Superior temporal gyrus (tissue), 1 donor: ENCODE results near the gene ACVRL1.

Experiments
- DNase-seq: peaks from one replicate; pipeline ENCODE4 v3.0.0-alpha.2; 2016; ENCODE audit errors: extremely low spot score

Gene ACVRL1

DNA sequence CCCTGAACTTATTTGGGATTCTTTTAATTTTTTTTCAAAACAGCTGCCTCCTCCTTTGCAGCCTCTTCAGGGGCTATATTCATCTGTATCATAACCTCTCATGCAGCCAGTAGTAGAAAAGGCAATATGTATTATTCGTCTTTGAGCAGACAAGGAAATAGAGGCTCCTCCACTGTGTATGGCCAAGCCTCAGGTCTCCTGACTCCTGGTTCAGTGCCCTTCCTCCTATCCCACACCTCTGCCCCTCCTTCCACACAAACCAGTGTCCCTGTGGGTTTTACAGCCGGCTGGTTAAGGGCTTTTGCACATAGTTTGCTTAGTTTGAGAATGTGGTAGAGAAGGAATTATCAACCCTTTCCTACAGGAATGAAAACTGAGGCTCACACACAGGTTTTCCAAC is 8.8 kb upstream of the ACVRL1 start:
- no peak for DNase-seq

DNA sequence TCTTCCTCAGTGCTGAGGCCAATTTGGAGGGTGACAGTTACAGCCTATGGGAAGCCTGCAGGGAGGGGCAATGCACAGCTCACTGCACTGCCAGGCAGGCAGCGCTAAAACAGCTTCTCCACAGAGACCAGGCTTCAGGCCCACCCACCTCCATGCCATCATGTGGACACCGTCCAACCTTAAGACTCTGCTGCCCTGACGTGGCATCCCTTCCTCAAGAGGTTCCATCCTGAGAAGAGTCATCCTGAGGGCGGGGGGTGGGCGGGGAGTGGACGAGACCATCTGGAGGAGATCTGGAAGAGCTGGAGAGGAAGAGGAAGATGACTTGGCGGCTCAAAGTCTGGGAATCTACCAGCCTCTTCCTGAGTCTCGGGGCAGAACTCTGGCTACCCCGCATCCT is 8.4 kb upstream of the ACVRL1 start:
- no peak for DNase-seq

DNA sequence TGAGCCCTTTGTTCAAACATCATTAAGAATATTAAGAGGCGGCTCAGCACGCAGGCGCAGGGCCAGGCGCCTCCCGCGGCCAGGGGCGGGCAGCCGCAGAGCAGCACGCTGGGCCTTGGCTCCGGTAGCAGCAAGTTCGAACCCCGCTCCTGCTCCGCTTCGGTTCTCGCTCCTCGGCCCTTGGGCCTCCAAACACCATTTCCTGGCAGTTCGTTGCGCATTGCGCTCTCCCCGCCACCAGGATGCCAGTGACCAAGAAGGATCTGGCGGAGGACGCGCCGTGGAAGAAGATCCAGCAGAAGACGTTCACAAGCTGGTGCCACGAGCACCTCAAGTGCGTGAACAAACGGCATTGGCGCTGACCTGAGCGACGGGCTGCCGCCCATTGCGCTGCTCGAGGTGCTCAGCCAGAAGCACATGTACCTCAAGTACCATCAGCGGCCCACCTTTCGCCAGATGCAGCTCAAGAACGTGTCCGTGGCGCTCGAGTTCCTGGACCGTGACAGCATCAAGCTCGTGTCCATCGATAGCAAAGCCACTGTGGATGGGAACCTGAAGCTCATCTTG is 6.9 kb upstream of the ACVRL1 start:
- DNase-seq, result no peak

- no peak for DNase-seq
Observed at GRCh38 chr12:51901121-51901817, 6.0 kb upstream of the ACVRL1 start.

GRCh38 chr12:51901881-51902280 is 5.4 kb upstream of the ACVRL1 start:
- DNase-seq, result no peak

DNA sequence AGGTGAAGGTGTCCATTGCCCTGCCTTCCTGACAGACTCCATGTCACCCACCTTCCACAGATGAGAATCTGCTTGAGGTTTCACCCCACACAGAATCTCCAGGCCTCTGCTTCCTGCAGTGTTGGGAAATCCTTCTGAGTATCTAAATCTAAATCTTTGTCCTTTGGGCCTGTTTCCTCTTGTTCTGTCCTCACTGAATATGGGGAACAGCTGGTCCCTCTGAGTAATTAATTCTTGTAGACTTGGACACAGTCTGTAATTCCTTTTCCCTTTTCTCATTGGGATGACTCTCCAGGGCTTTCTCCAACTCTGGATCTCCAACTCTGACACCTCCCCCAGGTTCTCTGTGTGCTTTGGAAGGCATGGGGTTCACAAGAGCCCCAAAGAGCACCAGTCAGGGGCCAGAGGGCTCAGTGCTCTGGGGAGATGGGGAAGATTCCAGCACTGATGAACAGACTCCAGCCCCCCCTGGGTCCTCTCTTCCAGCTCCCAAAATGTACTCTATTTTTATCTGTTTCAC is 2.3 kb upstream of the ACVRL1 start:
- no peak for DNase-seq

DNA sequence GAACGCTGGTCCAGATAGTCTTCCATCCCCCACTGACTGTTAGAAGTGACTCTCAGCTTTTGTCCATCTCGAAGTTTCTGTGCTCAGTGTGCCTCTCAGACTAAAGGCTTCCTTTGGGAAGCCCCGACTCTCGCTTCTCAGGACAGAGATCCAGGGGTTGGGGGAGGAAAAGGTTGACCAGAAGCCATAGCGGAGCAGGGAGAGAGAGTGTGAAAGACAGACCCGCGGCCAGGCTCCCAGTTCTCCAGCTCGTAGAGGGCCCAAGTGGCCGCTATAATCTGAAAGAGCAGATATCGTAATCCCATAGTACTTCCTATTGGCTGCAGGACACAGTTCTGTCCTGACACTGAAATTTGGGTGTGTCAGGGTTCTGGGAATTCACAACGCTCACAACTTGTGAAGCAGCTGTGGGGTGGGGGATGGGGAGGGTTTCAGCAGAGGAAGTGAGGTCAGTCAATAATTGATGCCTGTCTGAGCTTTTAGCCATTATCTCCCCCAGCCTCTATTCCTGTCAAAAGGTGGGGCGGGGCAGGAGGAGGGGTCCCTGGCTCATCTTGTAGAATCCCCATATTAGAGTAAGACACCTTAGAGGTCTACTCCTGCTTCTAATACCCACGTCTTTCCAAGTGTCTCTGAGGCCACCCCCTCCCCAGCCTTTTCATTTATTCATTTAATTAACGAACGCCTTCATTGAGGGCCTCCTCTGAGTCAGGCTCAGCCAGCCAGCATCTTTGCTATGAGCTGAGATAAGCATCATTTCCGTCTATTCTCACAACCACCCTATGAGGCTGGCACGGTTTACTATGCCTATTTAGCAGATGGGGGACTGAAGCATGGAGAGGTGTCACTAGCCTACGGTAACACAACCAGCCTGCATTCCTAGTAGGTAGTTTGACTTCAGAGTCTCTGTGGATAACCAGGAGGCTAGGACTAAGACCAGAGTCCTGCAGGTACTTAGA is 1.6 kb upstream of the ACVRL1 start:
- DNase-seq, result no peak

DNA sequence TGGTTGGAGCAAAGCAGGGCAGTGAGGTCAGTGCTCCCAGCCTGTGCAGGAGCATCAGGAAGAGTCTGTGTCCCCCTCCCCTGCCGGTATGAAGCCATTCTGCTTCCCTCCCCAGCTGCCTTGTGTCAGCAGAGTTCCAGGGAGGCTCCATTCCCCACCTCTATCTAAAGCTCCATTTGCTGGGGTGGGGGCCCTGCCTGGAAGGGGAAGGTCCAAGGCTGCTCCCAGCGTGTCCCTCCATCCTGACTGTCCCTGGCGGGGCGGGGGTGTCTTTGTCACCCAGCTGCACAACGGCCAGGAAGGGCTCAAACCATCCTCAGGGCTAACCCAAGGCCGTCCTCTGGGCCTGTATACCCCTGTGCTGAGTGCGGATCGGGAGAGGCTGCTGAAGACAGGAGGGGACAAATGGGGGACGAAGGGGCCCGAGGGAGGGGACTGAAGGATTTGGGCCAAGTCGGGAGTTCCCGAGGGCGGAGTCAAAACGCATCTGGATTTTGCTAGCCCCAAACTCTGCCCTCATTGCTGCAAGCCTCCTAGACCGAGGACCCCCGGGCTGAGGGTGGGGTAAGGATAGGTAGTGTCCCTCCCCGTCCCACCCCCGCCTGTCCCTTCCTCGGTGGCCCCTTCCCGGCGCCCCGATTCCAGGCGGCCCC is 748 bp upstream of the ACVRL1 start:
- no peak for DNase-seq

DNA sequence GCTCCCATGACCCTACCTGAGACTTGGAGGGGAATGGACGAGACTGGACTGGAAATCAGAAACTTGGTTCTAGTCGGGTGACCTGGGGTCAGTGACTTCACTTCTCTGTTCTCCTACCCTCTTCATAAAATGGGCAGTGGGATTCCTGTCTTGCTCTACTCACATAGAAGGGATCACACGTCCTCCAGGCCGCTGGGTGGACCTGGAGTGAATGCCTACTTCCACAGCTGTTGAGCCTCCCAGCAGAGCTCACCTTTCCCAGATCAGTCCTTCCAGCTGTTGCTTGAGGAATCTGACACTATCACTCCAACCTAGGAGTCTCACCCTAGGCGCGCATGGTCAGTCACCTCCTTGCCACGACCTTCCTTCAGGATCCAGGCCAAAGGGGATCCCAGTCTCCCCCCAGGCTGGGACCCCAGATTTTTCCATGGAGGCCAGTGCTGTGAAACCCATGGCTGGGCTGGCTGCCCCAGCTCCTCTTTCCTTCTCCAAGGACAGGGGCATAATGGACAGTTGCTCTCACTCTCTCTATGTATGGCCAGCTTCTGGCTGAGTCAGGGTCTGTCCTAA is 637 bp downstream of the ACVRL1 start:
- no peak for DNase-seq

DNA sequence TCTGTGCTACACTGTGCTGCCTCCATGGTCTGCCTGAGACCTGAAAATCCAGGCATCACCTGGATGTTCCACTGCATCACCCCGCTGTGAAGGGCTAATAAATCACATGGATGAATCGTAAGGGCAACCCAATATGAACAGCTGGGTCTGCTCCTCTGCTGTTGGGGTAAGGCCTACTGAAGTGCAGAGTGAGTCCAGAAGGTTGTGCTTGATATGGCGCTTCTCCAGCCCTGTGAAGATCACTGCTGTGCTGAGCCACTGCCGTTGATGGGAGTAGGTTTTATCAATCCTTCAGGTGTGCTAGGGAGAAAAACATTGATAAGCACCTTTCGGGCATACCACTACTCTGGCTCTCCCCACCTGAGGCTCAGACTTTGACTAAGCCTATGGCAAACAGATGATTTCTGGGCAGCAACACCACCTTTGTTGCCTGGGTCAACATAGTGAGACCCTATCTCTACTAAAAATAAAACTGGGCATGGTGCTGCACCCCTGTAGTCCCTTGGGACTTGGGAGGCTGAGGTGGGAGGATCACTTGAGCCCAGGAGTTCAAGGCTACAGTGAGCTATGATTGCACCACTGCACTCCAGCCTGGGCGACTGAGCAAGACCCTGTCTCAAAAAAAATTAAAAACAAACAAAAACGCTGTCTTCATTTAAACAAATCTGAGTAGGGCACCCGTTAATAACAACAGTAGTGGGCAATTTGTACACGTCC is 1.7 kb downstream of the ACVRL1 start:
- DNase-seq, result no peak

GRCh38 chr12:51910168-51910567 is 2.9 kb downstream of the ACVRL1 start:
- no peak for DNase-seq

DNA sequence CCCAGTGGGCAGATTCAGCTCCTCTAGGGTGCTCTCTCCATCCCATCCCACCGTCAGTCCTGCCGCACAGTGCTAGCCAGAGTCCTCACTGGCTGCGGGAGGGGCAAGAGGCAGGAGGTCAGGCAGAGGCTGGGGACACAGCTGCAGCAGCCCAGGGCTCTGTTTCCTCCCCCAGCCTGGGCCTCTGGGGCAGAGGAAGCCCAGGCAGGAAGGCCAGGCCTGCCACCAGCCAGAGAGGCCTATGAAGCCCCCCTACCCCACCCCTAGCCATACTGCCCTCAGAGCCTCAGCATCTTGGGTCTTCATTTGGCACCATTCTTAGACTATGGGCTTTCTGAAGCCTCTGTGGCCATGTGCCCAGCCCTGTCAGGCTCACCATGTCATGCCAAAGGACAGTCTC is 3.4 kb downstream of the ACVRL1 start:
- DNase-seq, result no peak

GRCh38 chr12:51911307-51911706 is 4.0 kb downstream of the ACVRL1 start:
- DNase-seq, result no peak

GRCh38 chr12:51911788-51912711 is 4.7 kb downstream of the ACVRL1 start:
- no peak for DNase-seq

GRCh38 chr12:51913071-51914033 is 6.0 kb downstream of the ACVRL1 start:
- no peak for DNase-seq

- no peak for DNase-seq
Observed at GRCh38 chr12:51914034-51914923, 7.0 kb downstream of the ACVRL1 start.

DNA sequence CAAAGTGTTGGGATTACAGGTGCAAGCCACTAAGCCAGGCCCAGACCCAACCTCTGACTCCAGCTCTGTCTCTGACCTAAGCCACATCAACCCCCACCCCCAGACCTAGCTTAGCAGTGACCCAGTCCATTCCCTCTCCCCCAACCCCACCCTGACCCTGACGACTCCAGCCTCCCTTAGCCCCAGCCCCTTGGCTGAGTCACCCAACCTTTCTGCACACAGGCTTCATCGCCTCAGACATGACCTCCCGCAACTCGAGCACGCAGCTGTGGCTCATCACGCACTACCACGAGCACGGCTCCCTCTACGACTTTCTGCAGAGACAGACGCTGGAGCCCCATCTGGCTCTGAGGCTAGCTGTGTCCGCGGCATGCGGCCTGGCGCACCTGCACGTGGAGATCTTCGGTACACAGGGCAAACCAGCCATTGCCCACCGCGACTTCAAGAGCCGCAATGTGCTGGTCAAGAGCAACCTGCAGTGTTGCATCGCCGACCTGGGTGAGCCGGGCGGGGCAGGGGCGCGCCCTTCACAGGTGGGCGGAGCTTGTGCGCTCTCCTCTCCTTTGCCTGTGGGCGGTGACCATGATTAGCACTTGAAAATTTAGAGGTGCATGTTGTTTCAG is 7.8 kb downstream of the ACVRL1 start:
- no peak for DNase-seq
